Vagina (tissue), 2 donors: ENCODE data around the gene MSRB1.

Source experiments
- POLR2A ChIP-seq, 2 donors: fragments of 450-650 bp; IDR thresholded peaks; one replicate each; pipeline ENCODE4 v1.6.1; 2017; ENCODE audit warnings: antibody characterized with exemption in 2 of 2, mild to moderate bottlenecking in 2 of 2, moderate library complexity in 2 of 2
- POLR2AphosphoS5 ChIP-seq, 2 donors: sonication (generic); formaldehyde crosslinking; IDR thresholded peaks; one replicate each; pipeline ENCODE4 v1.9.0; 2017; ENCODE audit warnings: antibody characterized with exemption in 2 of 2, mild to moderate bottlenecking in 2 of 2, low read depth in 1 of 2; ENCODE audit not compliant: insufficient read depth in 1 of 2
- TF ChIP-seq, protein P1 (sequence below), 3 experiments: fragments of 450-650 bp in 2 of 3; fragments of 200-600 bp in 1 of 3; sonication (generic) in 1 of 3; IDR thresholded peaks; one replicate each; pipeline ENCODE4 v1.5.1; 2017 to 2019; ENCODE audit warnings: antibody characterized with exemption in 3 of 3, mild to moderate bottlenecking in 2 of 3, moderate library complexity in 2 of 3

DNA sequence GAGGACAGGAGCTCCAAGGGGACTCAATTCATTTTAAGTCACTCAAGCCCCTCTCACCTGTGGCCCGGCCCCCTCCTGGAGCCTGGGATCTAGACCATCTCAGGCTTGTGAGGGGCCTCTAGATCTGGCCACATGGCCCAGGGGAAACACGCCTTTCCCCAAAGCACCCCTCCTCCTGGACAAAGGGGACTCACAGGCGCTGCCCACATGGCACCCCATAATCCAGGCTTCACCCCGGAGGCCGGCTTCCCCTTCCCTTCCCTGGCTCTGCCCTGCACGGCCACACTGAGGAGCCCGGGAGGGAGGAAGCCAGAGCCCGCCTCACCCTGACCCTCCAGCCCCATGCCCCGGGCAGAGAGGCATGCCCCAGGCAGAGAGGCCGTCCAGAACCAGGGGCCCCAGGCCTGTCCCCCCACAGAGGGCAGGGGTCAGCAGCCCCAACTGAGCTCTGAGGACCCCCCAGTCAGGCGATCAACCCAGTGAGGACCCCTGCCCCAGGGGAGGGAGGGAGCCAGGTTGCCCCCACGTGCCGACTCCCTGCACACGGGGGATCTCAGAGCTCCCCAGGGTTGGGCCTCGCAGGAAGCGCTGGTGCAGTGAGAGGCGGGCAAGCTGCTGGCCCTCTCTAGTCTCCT, 35.7 kb downstream of the MSRB1 start:
- TF ChIP-seq POLR2A (IDR thresholded peaks at IDR 0.05) (no peak), POLR2AphosphoS5 (IDR thresholded peaks at IDR 0.05; ENCODE audit: insufficient read depth in 1 of 2, low read depth in 1 of 2) (no peak)
- TF ChIP-seq, protein P1, sequence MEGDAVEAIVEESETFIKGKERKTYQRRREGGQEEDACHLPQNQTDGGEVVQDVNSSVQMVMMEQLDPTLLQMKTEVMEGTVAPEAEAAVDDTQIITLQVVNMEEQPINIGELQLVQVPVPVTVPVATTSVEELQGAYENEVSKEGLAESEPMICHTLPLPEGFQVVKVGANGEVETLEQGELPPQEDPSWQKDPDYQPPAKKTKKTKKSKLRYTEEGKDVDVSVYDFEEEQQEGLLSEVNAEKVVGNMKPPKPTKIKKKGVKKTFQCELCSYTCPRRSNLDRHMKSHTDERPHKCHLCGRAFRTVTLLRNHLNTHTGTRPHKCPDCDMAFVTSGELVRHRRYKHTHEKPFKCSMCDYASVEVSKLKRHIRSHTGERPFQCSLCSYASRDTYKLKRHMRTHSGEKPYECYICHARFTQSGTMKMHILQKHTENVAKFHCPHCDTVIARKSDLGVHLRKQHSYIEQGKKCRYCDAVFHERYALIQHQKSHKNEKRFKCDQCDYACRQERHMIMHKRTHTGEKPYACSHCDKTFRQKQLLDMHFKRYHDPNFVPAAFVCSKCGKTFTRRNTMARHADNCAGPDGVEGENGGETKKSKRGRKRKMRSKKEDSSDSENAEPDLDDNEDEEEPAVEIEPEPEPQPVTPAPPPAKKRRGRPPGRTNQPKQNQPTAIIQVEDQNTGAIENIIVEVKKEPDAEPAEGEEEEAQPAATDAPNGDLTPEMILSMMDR (IDR thresholded peaks at IDR 0.05), result no peak
